HG02610 (cell line): ENCODE data around the gene MYLK.
"Not testable (repeated sequence)": the region's sequence is repeated elsewhere in the genome, so short reads cannot be mapped to it uniquely, and the experiment has no call there.

Source experiments
- ATAC-seq: cut with Tn5 transposase; IDR thresholded peaks from one replicate; pipeline ENCODE4 v1.9.1; 2021; ENCODE audit warnings: mild to moderate bottlenecking, moderate library complexity; ENCODE audit not compliant: unreplicated experiment

The MYLK gene

DNA sequence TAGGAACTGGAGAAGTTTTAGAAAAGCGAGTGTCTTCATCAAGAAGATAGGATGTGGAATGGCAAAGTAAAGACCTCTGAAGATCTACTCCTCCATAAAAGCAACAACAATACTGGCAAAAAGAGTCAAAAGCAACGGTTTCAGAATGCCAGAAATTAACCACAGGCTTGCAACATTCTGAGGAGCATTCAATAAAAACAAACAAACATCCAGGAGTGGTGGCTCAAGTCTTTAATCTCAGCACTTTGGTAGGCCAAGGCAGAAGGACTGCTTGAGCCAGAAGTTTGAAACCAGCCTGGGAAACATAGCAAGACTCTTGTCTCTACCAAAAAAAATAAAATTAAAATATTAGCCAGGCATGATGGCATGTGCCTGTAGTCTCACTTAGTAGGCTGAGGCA lies 156.1 kb downstream of the MYLK start:
- no peak for ATAC-seq

DNA sequence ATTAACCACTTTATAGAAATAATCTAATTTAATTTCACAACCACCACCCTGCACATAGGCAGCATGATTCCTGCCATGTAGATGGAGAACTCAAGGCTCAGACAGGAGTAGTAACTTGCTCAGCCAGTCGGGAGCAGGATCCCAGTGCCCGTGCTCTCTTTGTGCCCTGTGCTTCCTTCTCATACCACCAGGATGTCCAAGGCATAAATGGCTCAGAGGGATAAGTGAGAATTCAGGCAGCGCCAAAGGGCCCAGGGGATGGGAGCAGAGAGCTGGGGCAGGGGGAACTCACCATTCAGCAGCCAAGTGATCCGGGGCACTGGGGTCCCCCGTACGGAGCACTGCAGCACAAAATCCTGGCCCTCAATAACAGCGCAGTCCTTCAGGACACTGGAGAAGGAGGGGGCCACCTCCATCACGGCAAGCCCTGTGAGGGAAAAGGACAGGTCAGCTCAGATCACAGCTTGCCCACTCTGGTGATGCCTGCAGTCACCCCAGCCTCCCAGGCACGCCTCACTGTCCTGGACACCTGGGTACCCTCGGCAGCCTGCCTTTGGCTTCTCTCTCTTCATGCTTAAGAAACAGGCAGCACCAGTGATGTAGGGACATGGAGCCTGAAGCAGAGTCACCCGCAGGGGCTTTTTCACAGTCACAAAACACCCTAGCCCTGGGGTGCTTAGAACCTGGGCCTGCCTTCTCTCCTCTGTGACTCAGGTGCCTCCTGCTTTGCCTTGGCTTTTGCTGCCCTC lies 158.3 kb downstream of the MYLK start:
- ATAC-seq = no peak

DNA sequence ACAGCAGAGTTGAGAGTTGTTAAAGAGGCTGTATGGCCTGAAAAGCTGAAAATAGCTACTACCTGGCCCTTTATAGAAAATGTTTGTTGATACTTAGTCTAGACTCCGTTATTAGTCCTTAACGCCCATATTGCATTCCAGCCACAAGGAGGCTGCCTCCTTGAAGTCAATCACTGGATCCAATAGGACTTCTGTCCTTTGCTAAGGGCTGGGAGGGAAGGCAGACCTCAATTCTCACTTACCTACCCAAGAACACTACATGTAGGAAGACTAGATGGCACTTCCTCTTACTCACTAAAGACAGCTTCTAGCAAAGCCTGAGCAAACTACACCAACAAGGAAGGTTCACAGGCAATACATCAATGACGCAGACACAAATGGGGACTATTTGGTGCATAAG lies 159.8 kb downstream of the MYLK start:
- ATAC-seq = no peak

DNA sequence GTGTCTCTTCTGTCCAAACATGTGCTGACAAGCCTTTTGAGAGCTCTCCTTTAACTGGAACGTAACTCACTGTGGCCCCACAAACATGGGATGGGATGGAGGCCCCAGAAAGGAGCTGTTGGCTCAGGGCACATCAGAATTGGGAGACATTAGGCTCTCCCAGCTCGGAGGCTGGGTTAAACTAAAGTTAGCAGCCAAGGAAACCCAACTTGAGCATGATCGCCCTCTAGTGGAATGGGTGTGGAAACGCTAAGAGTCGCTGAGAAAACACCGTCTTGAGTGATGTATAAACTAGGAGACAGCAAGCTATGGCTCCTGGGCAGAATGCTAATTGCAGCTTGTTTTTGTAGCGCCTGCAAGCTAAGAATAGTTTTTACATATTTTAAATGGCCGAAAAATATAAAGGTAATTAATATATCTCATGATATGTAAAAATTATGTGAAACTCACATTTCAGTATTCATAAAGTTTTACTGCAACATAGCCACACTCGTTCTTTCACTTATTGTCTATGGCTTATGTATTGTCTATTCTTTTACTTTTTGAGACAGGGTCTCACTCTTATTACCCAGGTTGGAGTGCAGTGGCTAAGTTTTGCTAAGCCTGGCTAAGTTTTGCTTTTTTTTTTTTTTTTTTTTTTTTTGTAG lies 160.5 kb downstream of the MYLK start:
- no peak for ATAC-seq

DNA sequence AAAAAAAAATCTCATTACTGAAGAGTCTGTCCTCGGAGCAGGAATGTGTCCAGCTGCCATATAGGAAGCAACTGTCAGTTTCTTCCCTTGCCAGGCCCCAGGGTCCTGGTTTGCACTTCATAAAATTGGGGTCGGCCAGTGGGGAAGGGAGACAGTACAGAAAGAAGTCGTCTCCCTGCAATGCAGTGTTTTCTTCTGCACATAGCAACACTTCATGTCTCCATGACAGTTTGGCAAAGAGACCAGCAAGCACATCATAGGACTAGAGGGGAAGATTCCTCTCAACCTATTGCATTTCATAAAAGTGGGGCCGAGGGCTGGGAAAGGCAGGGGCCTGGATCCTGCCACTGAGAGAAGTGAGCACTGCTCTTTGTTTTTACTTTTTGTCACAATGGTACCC lies 161.1 kb downstream of the MYLK start:
- ATAC-seq = no peak

DNA sequence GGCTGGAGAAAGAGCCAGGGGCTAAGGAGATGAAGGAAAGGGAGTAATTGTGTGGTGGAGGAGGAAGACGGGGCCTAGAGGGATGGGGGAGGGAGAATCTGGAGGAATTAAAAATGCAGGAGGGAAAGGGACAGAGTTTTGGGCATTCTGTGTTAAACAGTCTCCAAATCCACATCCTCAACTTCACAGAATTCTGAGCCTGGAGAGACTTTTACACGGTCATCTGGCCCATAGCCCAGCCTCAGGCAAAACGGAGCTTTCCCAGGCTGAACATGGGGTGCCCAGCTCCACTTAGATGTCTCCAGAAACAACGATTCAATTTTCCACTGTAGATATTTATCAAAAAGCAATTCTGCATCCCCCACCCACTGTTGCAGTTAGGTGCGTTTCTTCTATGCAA lies 161.7 kb downstream of the MYLK start:
- no peak for ATAC-seq

DNA sequence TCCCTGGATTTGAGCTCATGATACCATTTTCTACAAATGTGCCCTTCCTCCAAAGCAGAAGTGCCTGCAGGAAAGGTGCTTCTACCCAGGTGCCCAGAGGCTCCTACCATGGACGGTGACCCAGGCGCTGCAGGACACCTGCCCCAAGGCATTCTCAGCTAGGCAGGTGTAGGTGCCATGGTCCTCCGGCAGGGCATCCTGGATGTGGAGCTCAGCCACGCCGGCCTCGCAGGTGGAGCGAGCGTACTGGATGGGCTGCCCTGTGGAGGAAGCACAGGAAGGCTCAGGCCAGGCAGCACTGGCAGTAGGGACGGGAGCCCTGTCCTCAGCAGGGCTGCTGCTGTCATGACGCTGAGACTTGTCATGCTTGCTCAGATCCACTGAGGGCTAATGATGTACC lies 162.1 kb downstream of the MYLK start:
- no peak for ATAC-seq

DNA sequence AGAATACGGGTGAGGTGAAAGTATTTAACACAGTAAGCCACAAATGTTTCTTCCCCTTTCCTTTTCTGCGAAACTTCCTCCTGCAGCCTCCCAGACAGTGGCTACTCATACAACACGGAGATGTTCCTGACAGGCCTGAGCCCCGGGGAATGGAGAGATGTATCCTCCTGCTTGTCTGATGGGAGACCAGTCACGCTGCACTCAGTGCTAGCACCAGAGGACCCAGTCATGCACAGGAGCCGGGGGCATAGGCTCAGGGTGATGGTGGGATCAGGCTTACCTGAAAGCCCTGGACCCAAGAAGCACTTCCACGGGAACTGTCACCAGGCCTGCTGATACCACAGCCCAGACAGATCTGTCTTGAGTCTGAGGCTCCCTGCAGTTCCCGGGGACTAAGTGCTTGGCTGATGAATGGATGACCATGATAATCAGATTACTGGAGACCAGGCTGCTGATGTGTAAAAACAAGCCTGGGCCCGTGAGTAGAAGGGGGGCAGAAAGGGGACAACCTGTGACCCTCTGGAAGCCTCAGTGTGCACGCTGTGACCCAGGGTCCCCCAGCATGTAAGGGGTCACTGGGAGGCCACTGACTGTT lies 162.9 kb downstream of the MYLK start:
- not testable (repeated sequence) for ATAC-seq

DNA sequence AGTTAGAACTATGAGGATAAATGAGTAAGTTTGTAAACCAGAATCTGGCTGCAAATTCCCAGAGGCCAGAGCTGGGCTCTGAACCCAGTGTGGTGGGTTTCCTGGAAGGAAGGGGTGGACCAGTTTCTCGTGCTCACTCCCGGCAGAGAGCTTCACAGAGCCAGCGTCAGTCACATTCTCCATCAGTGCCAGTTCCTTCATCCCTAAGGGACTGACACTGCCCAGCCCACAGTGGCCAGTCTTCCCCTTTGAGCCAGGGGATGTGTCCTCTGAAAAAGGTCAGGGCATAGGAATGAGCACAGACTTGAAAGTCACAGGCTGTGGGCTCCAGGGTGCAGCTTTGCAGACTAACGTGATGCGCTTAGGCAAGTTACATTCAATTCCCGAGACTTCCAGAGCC lies 163.5 kb downstream of the MYLK start:
- ATAC-seq = no peak

DNA sequence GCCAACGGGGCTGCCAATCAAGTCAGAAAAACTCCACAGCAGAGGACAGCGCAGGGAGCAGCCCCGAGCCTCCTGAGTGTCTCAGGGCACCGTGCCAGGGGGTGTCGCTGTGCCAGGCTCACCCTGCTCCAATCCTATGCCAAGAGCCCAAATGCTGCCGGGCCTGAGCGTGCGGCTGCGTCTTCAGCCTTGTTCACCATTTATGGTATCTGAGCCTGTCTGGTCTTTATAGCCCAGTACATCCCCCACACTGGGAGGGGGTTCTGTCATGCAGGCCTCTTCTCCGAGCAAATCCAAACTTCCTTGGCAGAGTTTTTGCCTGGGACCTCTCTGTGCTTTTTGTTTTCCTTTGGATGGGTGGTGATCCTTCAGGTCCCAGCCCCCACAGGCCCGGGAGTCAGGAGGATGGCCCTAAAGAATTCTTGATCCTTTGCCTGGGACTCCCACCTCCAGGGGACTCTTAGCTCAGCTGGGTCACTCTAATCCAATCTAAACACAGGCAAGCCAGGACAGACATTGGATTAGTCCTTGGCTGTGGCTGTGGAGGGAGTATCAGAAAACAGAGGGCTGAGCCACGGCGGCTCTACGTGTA lies 164.2 kb downstream of the MYLK start:
- ATAC-seq = no peak

DNA sequence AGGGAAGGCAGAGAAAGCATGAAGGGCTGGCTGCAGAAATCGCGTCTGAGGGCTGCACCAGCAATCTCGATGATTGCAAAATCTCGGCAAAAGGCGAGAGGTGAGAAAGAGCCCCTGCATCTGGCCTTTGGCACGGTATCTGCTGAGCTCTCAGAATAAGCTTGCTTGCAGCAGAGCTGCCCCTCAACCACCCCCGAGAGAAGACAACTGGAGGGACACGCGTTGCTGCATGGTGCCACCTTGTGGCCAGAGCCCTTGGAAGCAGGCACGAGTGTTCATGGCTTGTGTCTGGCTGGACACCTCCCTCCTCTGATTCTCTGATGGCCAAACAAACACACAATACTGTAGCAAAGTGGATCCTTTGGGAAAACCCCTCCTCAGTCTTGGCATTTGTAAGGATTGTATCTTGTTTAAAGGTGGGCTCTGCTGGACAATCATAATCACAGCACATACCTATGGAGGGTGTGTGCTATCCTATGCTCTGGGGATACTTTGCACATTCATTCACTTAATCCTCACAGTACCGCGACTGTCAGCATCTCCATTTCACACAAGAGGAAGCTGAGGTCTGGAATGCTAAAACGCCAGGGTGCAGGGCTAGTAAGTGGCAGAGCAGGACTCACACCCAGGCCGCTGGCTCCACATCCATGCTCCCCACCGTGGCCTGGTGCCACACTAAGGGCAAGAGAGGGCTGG lies 164.9 kb downstream of the MYLK start:
- not testable (repeated sequence) for ATAC-seq

DNA sequence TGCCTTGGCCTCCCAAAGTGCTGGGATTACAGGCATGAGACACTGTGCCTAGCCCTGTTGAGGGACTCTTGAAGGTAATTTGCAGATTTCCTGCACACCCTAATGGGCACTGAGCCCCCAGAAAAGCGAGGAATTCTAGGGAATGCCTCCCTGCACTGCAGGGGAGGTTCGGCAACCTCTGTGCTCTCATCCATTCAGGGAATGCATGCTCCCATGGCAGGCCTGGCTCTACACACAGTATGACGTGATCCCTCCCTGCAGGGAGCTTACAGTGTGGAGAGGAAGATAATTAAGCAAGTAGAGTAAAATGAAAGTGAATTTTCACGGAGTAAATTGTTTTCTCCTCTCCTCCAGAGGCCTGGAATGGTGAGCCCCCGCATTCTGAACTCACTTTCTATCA lies 166.0 kb downstream of the MYLK start:
- no peak for ATAC-seq

DNA sequence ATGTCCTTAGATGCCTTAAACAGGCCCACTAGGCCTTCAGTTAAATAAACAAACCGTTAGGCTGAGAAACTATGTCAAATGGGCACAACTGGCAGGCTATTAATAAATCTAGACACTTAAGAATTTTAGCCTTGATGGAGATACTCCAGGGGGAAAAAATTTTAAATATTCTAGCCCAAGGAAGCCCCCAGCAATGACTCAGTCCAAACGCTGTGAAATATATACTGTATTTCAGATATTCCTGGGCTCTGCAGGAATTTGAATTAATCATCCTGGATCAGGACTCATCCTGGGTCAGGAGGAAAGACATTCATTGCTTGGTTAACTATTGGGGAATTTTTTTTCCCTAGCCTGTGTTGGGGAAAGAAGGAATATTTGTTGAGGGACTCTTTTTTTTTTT lies 166.7 kb downstream of the MYLK start:
- ATAC-seq = not testable (repeated sequence)

DNA sequence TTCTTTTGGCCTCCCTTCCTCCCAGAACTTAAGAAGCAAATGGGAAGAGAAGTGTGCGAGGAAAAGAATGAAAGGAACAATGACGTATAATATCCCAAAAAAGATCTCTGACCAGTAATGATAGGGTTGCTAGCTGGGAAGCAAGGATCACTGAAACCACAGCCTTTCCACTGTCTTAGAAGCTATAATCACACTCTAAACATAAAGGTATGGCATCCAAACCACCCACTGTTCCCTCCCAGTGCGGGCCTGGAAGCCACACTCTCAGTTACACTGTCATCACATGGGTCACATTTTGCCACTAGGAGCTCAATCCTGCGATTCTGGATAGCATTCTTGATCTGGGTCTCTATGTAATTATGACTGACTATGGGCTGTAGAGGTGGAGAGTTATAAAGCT lies 167.7 kb downstream of the MYLK start:
- no peak for ATAC-seq

DNA sequence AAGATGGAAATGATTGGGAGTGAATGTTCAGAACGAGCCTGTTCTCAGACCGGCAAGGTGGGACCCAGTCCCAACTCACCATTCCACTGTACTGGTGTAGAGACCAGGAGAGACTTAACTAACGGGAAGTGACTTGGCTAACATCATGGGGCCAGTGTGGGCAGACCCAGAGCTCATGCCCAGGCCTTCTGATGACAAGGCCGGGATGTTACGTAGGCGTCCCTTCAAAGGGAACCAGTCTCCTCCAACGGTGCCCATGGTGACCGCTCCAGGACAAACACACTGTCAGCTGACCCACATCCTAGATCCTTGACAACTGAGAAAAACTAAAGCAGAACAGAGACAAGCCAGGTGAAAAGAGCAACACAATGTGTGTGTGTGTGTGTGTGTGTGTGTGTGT lies 170.9 kb downstream of the MYLK start:
- ATAC-seq = no peak

DNA sequence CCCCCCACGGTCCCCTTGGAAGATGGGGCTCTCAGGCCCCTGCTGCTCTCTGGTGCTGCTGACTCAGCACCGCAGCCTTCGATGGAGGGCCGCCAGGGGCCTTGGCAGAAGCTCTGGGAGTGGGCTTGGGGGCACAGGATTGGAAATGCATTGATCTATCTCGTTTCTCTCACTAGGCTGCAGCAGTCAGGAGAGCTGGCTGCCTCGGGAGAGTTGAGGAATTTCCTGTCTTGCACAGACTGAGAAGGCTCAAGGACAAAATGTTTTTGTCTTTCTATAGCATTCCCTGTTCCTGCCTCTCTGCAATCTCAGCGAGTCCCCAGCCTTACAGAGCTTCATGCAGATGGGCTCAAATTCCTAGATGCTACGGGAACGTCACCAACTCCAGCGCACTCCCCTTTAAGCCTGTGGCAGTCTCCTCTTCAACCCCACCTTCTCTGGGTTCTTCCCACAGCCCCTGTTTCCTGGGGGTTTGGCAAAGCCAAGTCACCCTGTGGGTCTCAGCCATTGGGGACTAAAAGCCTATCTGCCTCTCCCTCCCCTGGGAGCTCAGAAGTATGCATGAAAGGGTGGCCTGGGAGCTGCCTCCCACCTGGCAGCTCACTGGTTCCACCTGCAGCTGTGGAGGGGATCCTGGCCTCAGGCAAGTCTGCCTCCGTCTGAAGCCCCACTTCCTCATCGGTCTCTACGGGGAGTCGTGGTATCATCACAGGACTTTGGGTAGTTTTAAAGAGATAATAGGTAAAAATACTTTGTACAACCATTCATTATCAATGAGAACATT lies 171.9 kb downstream of the MYLK start:
- ATAC-seq = no peak

DNA sequence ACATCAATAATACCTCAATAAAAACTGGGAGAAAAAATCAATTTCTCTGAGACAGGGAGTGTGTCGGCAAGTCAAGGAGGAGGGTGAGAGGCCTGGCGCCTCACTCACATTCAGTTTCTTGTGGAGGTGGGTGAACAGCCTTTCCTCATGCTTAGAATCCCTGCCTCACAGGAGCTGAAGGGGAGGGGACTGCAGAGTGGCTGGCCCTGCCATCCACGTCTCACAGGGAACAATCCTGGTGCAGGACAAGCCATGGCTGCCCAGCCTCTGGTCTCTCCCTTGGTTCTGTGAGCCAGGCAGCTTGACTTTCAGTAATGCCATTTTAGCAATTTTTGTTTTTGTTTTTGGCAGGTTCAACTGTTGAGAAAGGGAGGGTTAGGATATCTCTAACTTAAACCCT lies 172.8 kb downstream of the MYLK start:
- ATAC-seq = no peak

DNA sequence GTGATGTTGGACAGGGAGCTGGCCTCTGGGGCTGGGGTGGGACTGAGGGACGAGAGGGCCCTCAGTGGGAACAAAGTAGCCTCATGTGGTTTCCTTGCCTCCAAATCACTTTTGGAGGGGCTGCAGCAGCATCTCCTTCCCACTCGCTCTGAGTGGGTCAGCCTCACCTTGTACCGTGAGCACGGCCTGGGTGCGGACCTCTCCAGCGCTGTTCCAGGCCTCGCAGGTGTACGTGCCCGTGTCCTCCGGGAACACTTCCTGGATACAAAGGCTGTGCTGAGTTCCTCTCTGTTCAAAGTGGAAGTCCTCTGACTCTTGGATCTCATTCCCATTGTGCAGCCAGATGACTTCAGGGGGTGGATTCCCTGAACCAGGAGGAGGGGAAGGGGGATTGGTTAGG lies 175.6 kb downstream of the MYLK start:
- ATAC-seq = no peak

DNA sequence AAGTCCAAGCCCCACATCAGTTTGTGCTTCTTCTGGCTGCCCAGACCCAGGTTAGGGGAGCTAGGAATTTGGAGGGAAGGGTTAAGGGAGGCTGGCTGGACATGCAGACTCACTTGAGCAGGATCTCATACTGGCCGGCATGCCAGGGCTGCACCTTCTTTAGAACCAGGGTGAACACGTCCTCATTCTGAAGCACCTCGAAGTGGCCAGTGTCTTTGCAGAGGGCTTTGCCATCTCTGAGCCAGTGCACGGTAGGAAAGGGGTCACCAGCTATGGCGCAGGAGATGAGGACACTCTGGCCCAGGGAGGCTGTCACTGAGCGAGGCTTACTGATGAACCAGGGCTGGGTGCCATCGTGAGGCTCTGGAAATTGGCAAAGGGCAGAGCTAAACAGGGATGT lies 176.5 kb downstream of the MYLK start:
- not testable (repeated sequence) for ATAC-seq

DNA sequence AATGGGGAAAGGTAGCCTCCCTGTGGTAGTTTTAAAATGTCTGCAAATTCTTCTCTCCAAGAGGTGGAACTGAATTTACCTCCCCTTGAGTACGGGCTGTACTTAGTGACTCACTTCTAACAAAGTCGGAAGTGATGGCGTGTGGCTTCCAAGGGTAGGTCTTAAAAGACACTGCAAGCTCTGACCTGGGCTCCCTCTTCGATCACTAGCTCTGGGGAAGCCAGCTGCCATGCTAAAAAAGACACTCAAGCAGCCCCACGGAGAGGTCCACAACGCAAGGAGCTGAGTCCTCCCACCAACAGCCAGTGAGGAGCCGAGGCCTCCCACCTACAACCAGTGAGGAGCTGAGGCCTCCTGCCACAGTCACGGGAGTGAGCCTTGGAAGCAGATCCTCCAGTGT lies 177.3 kb downstream of the MYLK start:
- ATAC-seq = no peak
